Suprapubic skin (tissue), 4 donors: ENCODE data around the gene WNK3. TPM values are rescaled to one million over a fixed set of nuclear protein-coding genes. Genes with fewer than 3 reads are reported as not detected.

ENCODE experiments used
- DNase-seq, 2 donors: peaks; one replicate each; pipeline ENCODE4 v3.0.0-alpha.2; 2019; ENCODE audit warnings: low spot score in 2 of 2
- H3K27ac ChIP-seq: fragments of 200-600 bp; sonication (generic); one replicate; pipeline ENCODE4 v1.5.1; 2019
- H3K27me3 ChIP-seq: fragments of 200-600 bp; sonication (generic); one replicate; pipeline ENCODE4 v1.5.1; 2019
- H3K36me3 ChIP-seq: fragments of 200-600 bp; sonication (generic); one replicate; pipeline ENCODE4 v1.5.1; 2019
- H3K4me1 ChIP-seq: fragments of 200-600 bp; sonication (generic); one replicate; pipeline ENCODE4 v1.5.1; 2019
- H3K4me3 ChIP-seq: fragments of 200-600 bp; sonication (generic); one replicate; pipeline ENCODE4 v1.5.1; 2019; ENCODE audit warnings: mild to moderate bottlenecking
- H3K9me3 ChIP-seq: fragments of 200-600 bp; sonication (generic); one replicate; pipeline ENCODE4 v1.5.1; 2019
- CTCF ChIP-seq, 2 donors: fragments of 200-600 bp in 1 of 2; fragments of 450-650 bp in 1 of 2; sonication (generic) in 1 of 2; IDR thresholded peaks; one replicate each; pipeline ENCODE4 v1.5.1; 2016 to 2019; ENCODE audit warnings: antibody characterized with exemption in 2 of 2, mild to moderate bottlenecking in 1 of 2, moderate library complexity in 1 of 2
- EP300 ChIP-seq: sonication (generic); formaldehyde crosslinking; IDR thresholded peaks from one replicate; pipeline ENCODE4 v1.6.1; 2017; ENCODE audit warnings: antibody characterized with exemption
- POLR2A ChIP-seq, 2 donors: fragments of 450-650 bp; IDR thresholded peaks; one replicate each; pipeline ENCODE4 v1.6.1; 2017; ENCODE audit warnings: antibody characterized with exemption in 2 of 2, mild to moderate bottlenecking in 2 of 2, moderate library complexity in 2 of 2
- POLR2AphosphoS5 ChIP-seq, 3 donors: sonication (generic); formaldehyde crosslinking; IDR thresholded peaks; one replicate each; pipeline ENCODE4 v1.6.1; 2017; ENCODE audit warnings: antibody characterized with exemption in 3 of 3
- WGBS: methylation state at CpG from one replicate; pipeline ENCODE4 v1.1.5; 2018; 5-methylcytosine and 5-hydroxymethylcytosine counted together
- total RNA-seq, 4 donors: library from RNA; depleted of rRNA; stranded (reverse); fragments of >200 nt; gene quantifications; one replicate each; pipeline ENCODE4 v1.1.0, GENCODE V29; 2016

WNK3 gene
- total RNA-seq, 4 donors from 2014 or later = 0.34 to 1.4 (median 0.82) TPM

- no peak for DNase-seq
- H3K27ac ChIP-seq = no peak overlapping the region
- 52% methylated on average over 2 of the region's 2 CpGs for WGBS
Observed at GRCh38 chrX:54288968-54289367, 68.9 kb downstream of the WNK3 start.

GRCh38 chrX:54288277-54288676 lies 69.6 kb downstream of the WNK3 start:
- H3K27ac ChIP-seq = no peak overlapping the region
- no peak for TF ChIP-seq POLR2A (IDR thresholded peaks at IDR 0.05)
- no peak for TF ChIP-seq POLR2AphosphoS5 (IDR thresholded peaks at IDR 0.05)
- TF ChIP-seq EP300 = no peak
- TF ChIP-seq CTCF (IDR thresholded peaks at IDR 0.05) = no peak
- no peak for DNase-seq

More at GRCh38 chrX:54288968-54289367, 68.9 kb downstream of the WNK3 start:
- Histone ChIP-seq H3K4me3 (no peak overlapping the region), H3K36me3 (no peaks in the 10 kb centered on the region), H3K4me1 (no peaks in the 10 kb centered on the region), H3K27me3 (no peaks in the 10 kb centered on the region), H3K9me3 (no peaks in the 10 kb centered on the region)
- TF ChIP-seq CTCF (IDR thresholded peaks at IDR 0.05) = no peak
- TF ChIP-seq POLR2A (IDR thresholded peaks at IDR 0.05) = no peak
- TF ChIP-seq EP300 = no peak
- TF ChIP-seq POLR2AphosphoS5 (IDR thresholded peaks at IDR 0.05) = no peak

GRCh38 chrX:54281676-54282075 lies 76.2 kb downstream of the WNK3 start:
- no peak for DNase-seq
- Histone ChIP-seq H3K27ac (no peak overlapping the region), H3K4me1 (no peaks in the 10 kb centered on the region), H3K9me3 (no peaks in the 10 kb centered on the region), H3K36me3 (no peaks in the 10 kb centered on the region), H3K27me3 (no peaks in the 10 kb centered on the region), H3K4me3 (no peak overlapping the region)
- WGBS = 21% methylated on average over 1 of the region's 1 CpG
- TF ChIP-seq POLR2AphosphoS5 (IDR thresholded peaks at IDR 0.05) (no peak), POLR2A (IDR thresholded peaks at IDR 0.05) (no peak), CTCF (IDR thresholded peaks at IDR 0.05) (no peak), EP300 (no peak)

More at GRCh38 chrX:54288277-54288676, 69.6 kb downstream of the WNK3 start:
- Histone ChIP-seq H3K27me3 (no peaks in the 10 kb centered on the region), H3K4me3 (no peak overlapping the region), H3K9me3 (no peaks in the 10 kb centered on the region), H3K4me1 (no peaks in the 10 kb centered on the region), H3K36me3 (no peaks in the 10 kb centered on the region)

GRCh38 chrX:54280466-54280865 lies 77.4 kb downstream of the WNK3 start:
- TF ChIP-seq POLR2AphosphoS5 (IDR thresholded peaks at IDR 0.05) = no peak
- H3K27me3 ChIP-seq = no peaks in the 10 kb centered on the region
- no peak for DNase-seq
- H3K9me3 ChIP-seq = no peaks in the 10 kb centered on the region
- no peaks in the 10 kb centered on the region for H3K36me3 ChIP-seq
- H3K27ac ChIP-seq = no peak overlapping the region
- no peak overlapping the region for H3K4me3 ChIP-seq
- no peaks in the 10 kb centered on the region for H3K4me1 ChIP-seq
- WGBS = 67% methylated on average over 1 of the region's 1 CpG

- Histone ChIP-seq H3K9me3 (no peaks in the 10 kb centered on the region), H3K27ac (no peak overlapping the region), H3K4me3 (no peak overlapping the region), H3K4me1 (no peaks in the 10 kb centered on the region), H3K27me3 (no peaks in the 10 kb centered on the region), H3K36me3 (no peaks in the 10 kb centered on the region)
- no peak for DNase-seq
- TF ChIP-seq POLR2AphosphoS5 (IDR thresholded peaks at IDR 0.05) (no peak), CTCF (IDR thresholded peaks at IDR 0.05) (no peak), EP300 (no peak)
- 74% methylated on average over 2 of the region's 2 CpGs for WGBS
Observed at GRCh38 chrX:54271664-54272063, 86.2 kb downstream of the WNK3 start.

- TF ChIP-seq POLR2A (IDR thresholded peaks at IDR 0.05) (no peak), CTCF (IDR thresholded peaks at IDR 0.05) (no peak), EP300 (no peak), POLR2AphosphoS5 (IDR thresholded peaks at IDR 0.05) (no peak)
- no peaks in the 10 kb centered on the region for H3K9me3 ChIP-seq
- WGBS = 40% methylated on average over 1 of the region's 1 CpG
- no peaks in the 10 kb centered on the region for H3K27me3 ChIP-seq
- H3K4me3 ChIP-seq = no peak overlapping the region
- no peaks in the 10 kb centered on the region for H3K4me1 ChIP-seq
- H3K36me3 ChIP-seq = no peaks in the 10 kb centered on the region
- DNase-seq = no peak
- H3K27ac ChIP-seq = no peak overlapping the region
Observed at GRCh38 chrX:54248309-54248708, 109.5 kb downstream of the WNK3 start.
